Mucosa of gallbladder (tissue), 1 donor: ENCODE results near the gene BCL11B. TPM values are rescaled to one million over a fixed set of nuclear protein-coding genes. Genes with fewer than 3 reads are reported as not detected.

ENCODE experiments used
- DNase-seq: peaks from one replicate; pipeline ENCODE4 v3.0.0-alpha.2; 2020; ENCODE audit warnings: low spot score
- total RNA-seq: library from RNA; stranded (reverse); gene quantifications from one replicate; pipeline ENCODE4 v1.2.1, GENCODE V29; 2021
- donor health status: DM: no; HTN: no; CAD: no.

BCL11B gene
- total RNA-seq, 1 donor from 2014 or later: 7.9 TPM

- DNase-seq: no peak
Measured at GRCh38 chr14:99159341-99160340, 112.4 kb downstream of the BCL11B start.

- no peak for DNase-seq
Measured at GRCh38 chr14:99158646-99159165, 113.3 kb downstream of the BCL11B start.

- DNase-seq: no peak
Measured at GRCh38 chr14:99158150-99158549, 113.8 kb downstream of the BCL11B start.

GRCh38 chr14:99157676-99158075 lies 114.3 kb downstream of the BCL11B start:
- no peak for DNase-seq

- no peak for DNase-seq
Measured at GRCh38 chr14:99157246-99157645, 114.8 kb downstream of the BCL11B start.

- no peak for DNase-seq
Measured at GRCh38 chr14:99156814-99157213, 115.2 kb downstream of the BCL11B start.

GRCh38 chr14:99156090-99156425 lies 115.9 kb downstream of the BCL11B start:
- no peak for DNase-seq

- no peak for DNase-seq
Measured at GRCh38 chr14:99155173-99156089, 116.6 kb downstream of the BCL11B start.

GRCh38 chr14:99150236-99150635 lies 121.8 kb downstream of the BCL11B start:
- no peak for DNase-seq

- DNase-seq: no peak
Measured at GRCh38 chr14:99148861-99149610, 123.0 kb downstream of the BCL11B start.

- no peak for DNase-seq
Measured at GRCh38 chr14:99148131-99148530, 123.9 kb downstream of the BCL11B start.

GRCh38 chr14:99147366-99147740 lies 124.6 kb downstream of the BCL11B start:
- no peak for DNase-seq

GRCh38 chr14:99146616-99147365 lies 125.2 kb downstream of the BCL11B start:
- DNase-seq: no peak

- no peak for DNase-seq
Measured at GRCh38 chr14:99145307-99145706, 126.7 kb downstream of the BCL11B start.

GRCh38 chr14:99143793-99144192 lies 128.2 kb downstream of the BCL11B start:
- no peak for DNase-seq

- no peak for DNase-seq
Measured at GRCh38 chr14:99143126-99143525, 128.9 kb downstream of the BCL11B start.

- DNase-seq: no peak
Measured at GRCh38 chr14:99141236-99141635, 130.8 kb downstream of the BCL11B start.

- no peak for DNase-seq
Measured at GRCh38 chr14:99138999-99139865, 132.8 kb downstream of the BCL11B start.

- DNase-seq: no peak
Measured at GRCh38 chr14:99137913-99138571, 134.0 kb downstream of the BCL11B start.
